SK-N-SH (cell line): ENCODE measurements around the gene ST6GALNAC3. TPM values are rescaled to one million over a fixed set of nuclear protein-coding genes. Genes with fewer than 3 reads are reported as not detected.

Experiments
- CTCF ChIA-PET: fragments of 300-600, 350-600 bp; formaldehyde crosslinking; extraction: SDS; loops from one replicate; lab custom pipeline; 2021; lab: Yijun Ruan, JAX
- POLR2A ChIA-PET: fragments of 350-600 bp; sonication (Branson Sonifier 250); formaldehyde crosslinking; extraction: SDS; loops from one replicate; lab custom pipeline; 2020; ENCODE audit warnings: antibody characterized with exemption, inconsistent platforms; lab: Yijun Ruan, JAX
- DNase-seq: peaks from one replicate; pipeline ENCODE4 v3.0.0; 2012
- H2AFZ ChIP-seq: fragments of 200-600 bp; sonication (generic); 2 replicates; pipeline ENCODE4 v1.8.1; 2016; ENCODE audit warnings: antibody characterized with exemption, mild to moderate bottlenecking, low read depth
- H3F3A ChIP-seq: fragments of 200-600 bp; sonication (generic); replicated peaks from 2 replicates; pipeline ENCODE3; 2016; ENCODE audit warnings: antibody characterized with exemption, mild to moderate bottlenecking; ENCODE audit not compliant: insufficient read depth
- H3K27ac ChIP-seq, 2 experiments: fragments of 200-500 bp in 1 of 2; fragments of 200-600 bp in 1 of 2; sonication (Bioruptor generic) in 1 of 2; sonication (generic), shearing (Covaris generic) in 1 of 2; 2 replicates each; pipeline versions ENCODE4 v1.5.1 to v1.6.1; 2014 to 2016; ENCODE audit warnings: low read depth in 2 of 2, inconsistent platforms in 1 of 2, low read length in 1 of 2, mild to moderate bottlenecking in 1 of 2, mixed read lengths in 1 of 2
- H3K27me3 ChIP-seq: fragments of 200-600 bp; sonication (generic), shearing (Covaris generic); 2 replicates; pipeline ENCODE4 v1.6.1; 2016; ENCODE audit warnings: mixed run types; ENCODE audit not compliant: insufficient read depth
- H3K36me3 ChIP-seq, 2 experiments: fragments of 200-500 bp in 1 of 2; fragments of 200-600 bp in 1 of 2; sonication (Bioruptor generic) in 1 of 2; sonication (generic) in 1 of 2; replicated peaks in 1 of 2; 2 replicates each; pipeline versions ENCODE3 to v1.5.1; 2014 to 2016; ENCODE audit warnings: low read length in 1 of 2, mild to moderate bottlenecking in 1 of 2; ENCODE audit not compliant: insufficient read depth in 2 of 2, control insufficient read depth in 1 of 2
- H3K4me1 ChIP-seq, 2 experiments: fragments of 200-500 bp in 1 of 2; fragments of 200-600 bp in 1 of 2; sonication (Bioruptor generic) in 1 of 2; sonication (generic), shearing (Covaris generic) in 1 of 2; 2 replicates each; pipeline versions ENCODE4 v1.5.1 to v1.6.1; 2014 to 2016; ENCODE audit warnings: low read depth in 1 of 2, low read length in 1 of 2, mixed run types in 1 of 2; ENCODE audit not compliant: insufficient read depth in 2 of 2, control insufficient read depth in 1 of 2
- H3K4me2 ChIP-seq: fragments of 200-600 bp; sonication (generic), shearing (Covaris generic); 2 replicates; pipeline ENCODE4 v1.6.1; 2017; ENCODE audit warnings: mixed run types
- H3K4me3 ChIP-seq, 2 experiments: fragments of 200-500 bp in 1 of 2; fragments of 200-600 bp in 1 of 2; sonication (Bioruptor generic) in 1 of 2; sonication (generic), shearing (Covaris generic) in 1 of 2; 2 replicates each; pipeline versions ENCODE4 v1.5.1 to v1.8.1; 2014 to 2016; ENCODE audit warnings: low read depth in 2 of 2, inconsistent platforms in 1 of 2, low read length in 1 of 2, mild to moderate bottlenecking in 1 of 2, mixed read lengths in 1 of 2, moderate library complexity in 1 of 2
- H3K79me2 ChIP-seq: fragments of 200-600 bp; sonication (generic); 2 replicates; pipeline ENCODE4 v1.8.1; 2017; ENCODE audit warnings: mild to moderate bottlenecking; ENCODE audit not compliant: insufficient read depth
- H3K9ac ChIP-seq: fragments of 200-600 bp; sonication (generic); 2 replicates; pipeline ENCODE4 v1.6.1; 2017; ENCODE audit warnings: mixed run types
- H3K9me2 ChIP-seq: fragments of 200-600 bp; sonication (generic); 2 replicates; pipeline ENCODE4 v1.6.1; 2017; ENCODE audit warnings: mixed run types
- H3K9me3 ChIP-seq: fragments of 200-600 bp; sonication (generic); 2 replicates; pipeline ENCODE4 v1.6.1; 2017; ENCODE audit warnings: mixed run types, mild to moderate bottlenecking, moderate library complexity
- H4K20me1 ChIP-seq: fragments of 200-600 bp; sonication (generic); 2 replicates; pipeline ENCODE4 v1.6.1; 2017; ENCODE audit warnings: mild to moderate bottlenecking, mixed run types; ENCODE audit not compliant: insufficient read depth
- CHD2 ChIP-seq: fragments of 150-350 bp; IDR thresholded peaks from 2 replicates; pipeline ENCODE4 v1.6.1; 2018; ENCODE audit warnings: low read length; ENCODE audit not compliant: partially characterized antibody
- EP300 ChIP-seq, 2 experiments: IDR thresholded peaks; 2 replicates each; pipeline versions ENCODE4 v1.4.0 to v1.6.1; 2012; ENCODE audit warnings: borderline replicate concordance in 1 of 2, low read depth in 1 of 2, low read length in 1 of 2
- FOSL2 ChIP-seq: IDR thresholded peaks from 2 replicates; pipeline ENCODE4 v1.4.0; 2012; ENCODE audit warnings: low read depth, mild to moderate bottlenecking, moderate library complexity, borderline replicate concordance
- FOXJ3 ChIP-seq: sonication (generic); formaldehyde crosslinking; IDR thresholded peaks from 2 replicates; pipeline ENCODE4 v1.5.1; 2020; ENCODE audit warnings: mild to moderate bottlenecking, missing genetic modification reagents
- FOXM1 ChIP-seq: IDR thresholded peaks from 2 replicates; pipeline ENCODE4 v1.4.0; 2012; ENCODE audit warnings: low read depth, mild to moderate bottlenecking
- GABPA ChIP-seq: IDR thresholded peaks from 2 replicates; pipeline ENCODE4 v1.4.0; 2012; ENCODE audit warnings: low read depth, mild to moderate bottlenecking
- GATA2 ChIP-seq: sonication (generic); formaldehyde crosslinking; IDR thresholded peaks from 2 replicates; pipeline ENCODE4 v1.5.0; 2020; ENCODE audit warnings: mild to moderate bottlenecking, missing genetic modification reagents
- JUND ChIP-seq: IDR thresholded peaks from 2 replicates; pipeline ENCODE4 v1.4.0; 2012
- MEF2A ChIP-seq: IDR thresholded peaks from 2 replicates; pipeline ENCODE4 v1.4.0; 2012; ENCODE audit warnings: low read depth, borderline replicate concordance
- MXI1 ChIP-seq: IDR thresholded peaks from 2 replicates; pipeline ENCODE4 v1.6.1; 2012; ENCODE audit warnings: mild to moderate bottlenecking, low read depth, low read length, improper control_type of control experiment
- NRF1 ChIP-seq: IDR thresholded peaks from 2 replicates; pipeline ENCODE4 v1.6.1; 2012; ENCODE audit warnings: low read depth, mild to moderate bottlenecking, low read length
- PBX3 ChIP-seq: IDR thresholded peaks from 2 replicates; pipeline ENCODE4; 2012
- RCOR1 ChIP-seq: fragments of 150-350 bp; IDR thresholded peaks from 2 replicates; pipeline ENCODE4 v1.6.1; 2017; ENCODE audit warnings: antibody characterized with exemption, low read length
- REST ChIP-seq: IDR thresholded peaks from 2 replicates; pipeline ENCODE4 v1.6.1; 2012; ENCODE audit warnings: mild to moderate bottlenecking, low read depth, low read length, moderate library complexity
- RFX5 ChIP-seq: IDR thresholded peaks from 2 replicates; pipeline ENCODE4 v1.6.1; 2012; ENCODE audit warnings: mild to moderate bottlenecking, improper control_type of control experiment, low read length
- RXRA ChIP-seq: IDR thresholded peaks from 2 replicates; pipeline ENCODE4 v1.4.0; 2012; ENCODE audit warnings: low read depth, mild to moderate bottlenecking, borderline replicate concordance
- SMC3 ChIP-seq: IDR thresholded peaks from 2 replicates; pipeline ENCODE4 v1.6.1; 2012; ENCODE audit warnings: low read depth, low read length, improper control_type of control experiment
- TAF1 ChIP-seq: IDR thresholded peaks from 2 replicates; pipeline ENCODE4 v1.6.1; 2012; ENCODE audit warnings: low read depth, mild to moderate bottlenecking, low read length, moderate library complexity, borderline replicate concordance
- YY1 ChIP-seq: IDR thresholded peaks from 2 replicates; pipeline ENCODE4 v1.4.0; 2012; ENCODE audit warnings: low read depth, mild to moderate bottlenecking
- WGBS: methylation state at CpG from one replicate; pipeline ENCODE4 v1.1.6; 2017; ENCODE audit warnings: low lambda C conversion rate; 5-methylcytosine and 5-hydroxymethylcytosine counted together
- polyA plus RNA-seq, 3 experiments: library from polyadenylated mRNA; depleted of rRNA; stranded (reverse); fragments of >200 nt; gene quantifications; 2 replicates each; pipeline ENCODE4 v1.2.3, GENCODE V29; 2012
- TF ChIP-seq, protein P1 (sequence below): IDR thresholded peaks from 2 replicates; pipeline ENCODE4 v1.4.0; 2012; ENCODE audit warnings: low read depth, borderline replicate concordance
- TF ChIP-seq, protein P2 (sequence below): fragments of 150-350 bp; IDR thresholded peaks from 2 replicates; pipeline ENCODE4 v1.6.1; 2017; ENCODE audit warnings: antibody characterized with exemption, low read length, low read depth, borderline replicate concordance
- TF ChIP-seq, protein P3 (sequence below): fragments of 200-600 bp; sonication (generic); IDR thresholded peaks from 2 replicates; pipeline ENCODE4 v1.6.1; 2017; ENCODE audit warnings: antibody characterized with exemption, mild to moderate bottlenecking, moderate library complexity

ST6GALNAC3 gene
- polyA plus RNA-seq, 1 of the 3 experiments (the other 2 are of a cell fraction): 8.1 TPM

DNA sequence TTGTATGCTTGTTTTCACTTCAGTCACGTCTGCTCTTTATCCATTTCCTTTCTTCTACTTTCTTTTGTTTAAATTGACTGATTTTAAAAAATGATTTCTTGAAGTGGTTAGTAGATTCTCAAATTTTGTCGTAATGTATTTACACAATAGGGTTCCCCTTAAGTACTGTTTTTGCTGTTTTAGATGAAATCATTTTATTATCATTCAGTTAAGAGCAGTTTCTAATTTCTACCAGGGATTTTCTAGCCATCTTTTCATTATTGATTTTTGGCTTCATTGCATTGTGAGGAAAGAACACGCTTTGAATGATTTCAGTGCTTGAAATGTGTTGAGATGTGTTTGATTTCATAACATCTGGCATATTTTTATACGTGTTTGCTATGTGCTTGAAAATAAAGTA is 27.0 kb downstream of the ST6GALNAC3 start (continued):
- TF ChIP-seq FOXJ3 (no peak), GABPA (no peak), MEF2A (no peak), FOSL2 (no peak)
- TF ChIP-seq, protein P1, sequence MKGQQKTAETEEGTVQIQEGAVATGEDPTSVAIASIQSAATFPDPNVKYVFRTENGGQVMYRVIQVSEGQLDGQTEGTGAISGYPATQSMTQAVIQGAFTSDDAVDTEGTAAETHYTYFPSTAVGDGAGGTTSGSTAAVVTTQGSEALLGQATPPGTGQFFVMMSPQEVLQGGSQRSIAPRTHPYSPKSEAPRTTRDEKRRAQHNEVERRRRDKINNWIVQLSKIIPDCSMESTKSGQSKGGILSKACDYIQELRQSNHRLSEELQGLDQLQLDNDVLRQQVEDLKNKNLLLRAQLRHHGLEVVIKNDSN: no peak
- TF ChIP-seq, protein P2, sequence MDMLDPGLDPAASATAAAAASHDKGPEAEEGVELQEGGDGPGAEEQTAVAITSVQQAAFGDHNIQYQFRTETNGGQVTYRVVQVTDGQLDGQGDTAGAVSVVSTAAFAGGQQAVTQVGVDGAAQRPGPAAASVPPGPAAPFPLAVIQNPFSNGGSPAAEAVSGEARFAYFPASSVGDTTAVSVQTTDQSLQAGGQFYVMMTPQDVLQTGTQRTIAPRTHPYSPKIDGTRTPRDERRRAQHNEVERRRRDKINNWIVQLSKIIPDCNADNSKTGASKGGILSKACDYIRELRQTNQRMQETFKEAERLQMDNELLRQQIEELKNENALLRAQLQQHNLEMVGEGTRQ: no peak
- TF ChIP-seq, all 33 proteins: peak for 0

GRCh38 chr1:76102046-76102445 is 27.5 kb downstream of the ST6GALNAC3 start:
- H3F3A ChIP-seq: no peaks in the 10 kb centered on the region
- TF ChIP-seq, protein P1: no peak
- no peak for TF ChIP-seq JUND
- no peak for TF ChIP-seq PBX3
- TF ChIP-seq SMC3: no peak
- TF ChIP-seq RCOR1: no peak
- no peak for TF ChIP-seq MEF2A
- TF ChIP-seq, protein P3, sequence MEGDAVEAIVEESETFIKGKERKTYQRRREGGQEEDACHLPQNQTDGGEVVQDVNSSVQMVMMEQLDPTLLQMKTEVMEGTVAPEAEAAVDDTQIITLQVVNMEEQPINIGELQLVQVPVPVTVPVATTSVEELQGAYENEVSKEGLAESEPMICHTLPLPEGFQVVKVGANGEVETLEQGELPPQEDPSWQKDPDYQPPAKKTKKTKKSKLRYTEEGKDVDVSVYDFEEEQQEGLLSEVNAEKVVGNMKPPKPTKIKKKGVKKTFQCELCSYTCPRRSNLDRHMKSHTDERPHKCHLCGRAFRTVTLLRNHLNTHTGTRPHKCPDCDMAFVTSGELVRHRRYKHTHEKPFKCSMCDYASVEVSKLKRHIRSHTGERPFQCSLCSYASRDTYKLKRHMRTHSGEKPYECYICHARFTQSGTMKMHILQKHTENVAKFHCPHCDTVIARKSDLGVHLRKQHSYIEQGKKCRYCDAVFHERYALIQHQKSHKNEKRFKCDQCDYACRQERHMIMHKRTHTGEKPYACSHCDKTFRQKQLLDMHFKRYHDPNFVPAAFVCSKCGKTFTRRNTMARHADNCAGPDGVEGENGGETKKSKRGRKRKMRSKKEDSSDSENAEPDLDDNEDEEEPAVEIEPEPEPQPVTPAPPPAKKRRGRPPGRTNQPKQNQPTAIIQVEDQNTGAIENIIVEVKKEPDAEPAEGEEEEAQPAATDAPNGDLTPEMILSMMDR: no peak
- no peak for TF ChIP-seq CHD2
- no peak for TF ChIP-seq EP300 (IDR thresholded peaks at IDR 0.05; ENCODE audit: borderline replicate concordance in 1 of 2, low read depth in 1 of 2, low read length in 1 of 2)
- no peak for TF ChIP-seq RFX5
- TF ChIP-seq RXRA: no peak
- no peak for TF ChIP-seq REST
- TF ChIP-seq TAF1: no peak
- TF ChIP-seq, protein P2: no peak
- TF ChIP-seq YY1: no peak
- no peak for TF ChIP-seq FOSL2
- TF ChIP-seq MXI1: no peak
- TF ChIP-seq FOXM1: no peak
- no peak for TF ChIP-seq NRF1
- TF ChIP-seq GATA2 (CRISPR knock-in tag): no peak
- H3K9me2 ChIP-seq: no peaks in the 10 kb centered on the region
- no peak overlapping the region for H2AFZ ChIP-seq
- no peak overlapping the region for H3K4me3 ChIP-seq
- POLR2A ChIA-PET: no interaction called here
- peaks cover 0 to 2% of the 10 kb centered on the region in 2 experiments for H3K36me3 ChIP-seq
- 89% methylated on average over 1 of the region's 1 CpG for WGBS
- peaks cover 5% of the 10 kb centered on the region in 2 experiments; a peak in 2 of 4 replicates for H3K4me1 ChIP-seq
- no peaks in the 10 kb centered on the region for H3K9me3 ChIP-seq
- no peak for DNase-seq
- H3K79me2 ChIP-seq: peaks cover 60% of the 10 kb centered on the region
- no peaks in the 10 kb centered on the region for H3K27me3 ChIP-seq
- H3K9ac ChIP-seq: no peak overlapping the region
- H3K27ac ChIP-seq: no peak overlapping the region
- no peak overlapping the region for H3K4me2 ChIP-seq
- CTCF ChIA-PET: no interaction called here
- H4K20me1 ChIP-seq: no peaks in the 10 kb centered on the region
